K562 (cell line): Measurements from ENCODE around the gene PITPNM3. TPM values are rescaled to one million over a fixed set of nuclear protein-coding genes. Genes with fewer than 3 reads are reported as not detected.

Experiments used
- BRCA1 ChIP-seq, 2 experiments: fragments of 450-650 bp in 1 of 2; sonication (generic) in 1 of 2; formaldehyde crosslinking in 1 of 2; IDR thresholded peaks; 2 replicates each; pipeline versions ENCODE4 v1.5.0 to v1.6.1; 2017 to 2020; ENCODE audit warnings: mild to moderate bottlenecking in 1 of 2, missing genetic modification reagents in 1 of 2
- C11orf30 ChIP-seq: fragments of 450-650 bp; IDR thresholded peaks from 2 replicates; pipeline ENCODE4 v1.6.1; 2016; ENCODE audit warnings: low read depth, mild to moderate bottlenecking
- CCAR2 ChIP-seq: fragments of 200-400 bp; formaldehyde crosslinking; IDR thresholded peaks from 2 replicates; pipeline ENCODE4 v1.6.1; 2017; ENCODE audit warnings: mild to moderate bottlenecking, low read depth, low read length
- CLOCK ChIP-seq: fragments of 250-450 bp; sonication (Bioruptor Pico); IDR thresholded peaks from 2 replicates; pipeline ENCODE4 v1.4.0; 2020; ENCODE audit warnings: mild to moderate bottlenecking, moderate library complexity, borderline replicate concordance
- CREB3L1 ChIP-seq: fragments of 450-650 bp; IDR thresholded peaks from 2 replicates; pipeline ENCODE4 v1.6.1; 2014; ENCODE audit warnings: low read depth, mild to moderate bottlenecking, moderate library complexity, borderline replicate concordance
- E2F3 ChIP-seq: fragments of 250-450 bp; sonication (Bioruptor Pico); IDR thresholded peaks from 2 replicates; pipeline ENCODE4 v1.4.0; 2020; ENCODE audit warnings: mild to moderate bottlenecking
- E2F4 ChIP-seq: sonication (generic); formaldehyde crosslinking; IDR thresholded peaks from 2 replicates; pipeline ENCODE4 v1.8.0; 2022; ENCODE audit warnings: mild to moderate bottlenecking, low read depth, missing genetic modification reagents
- GATA2 ChIP-seq: sonication (generic); formaldehyde crosslinking; IDR thresholded peaks from 2 replicates; pipeline ENCODE4 v1.4.0; 2020; ENCODE audit warnings: mild to moderate bottlenecking, missing genetic modification reagents
- HNRNPUL1 ChIP-seq: fragments of 200-400 bp; formaldehyde crosslinking; IDR thresholded peaks from 2 replicates; pipeline ENCODE4 v1.6.1; 2017; ENCODE audit warnings: low read length
- KLF6 ChIP-seq: fragments of 250-450 bp; sonication (Bioruptor Pico); IDR thresholded peaks from 2 replicates; pipeline ENCODE4 v1.4.0; 2020; ENCODE audit warnings: mild to moderate bottlenecking, moderate library complexity, borderline replicate concordance
- MNT ChIP-seq, 2 experiments: fragments of 450-650 bp; conservative IDR thresholded peaks; 2 replicates each; pipeline ENCODE4 v1.6.1; 2017; ENCODE audit warnings: mild to moderate bottlenecking in 2 of 2, moderate library complexity in 2 of 2
- SAFB2 ChIP-seq: fragments of 200-400 bp; formaldehyde crosslinking; IDR thresholded peaks from 2 replicates; pipeline ENCODE4 v1.6.1; 2018; ENCODE audit warnings: borderline replicate concordance, low read length, low read depth, moderate library complexity; ENCODE audit not compliant: severe bottlenecking
- SMARCE1 ChIP-seq: fragments of 450-650 bp; IDR thresholded peaks from 2 replicates; pipeline ENCODE4 v1.7.1; 2016; ENCODE audit warnings: mild to moderate bottlenecking
- SPI1 ChIP-seq: IDR thresholded peaks from 2 replicates; pipeline ENCODE4 v1.6.1; 2011; ENCODE audit warnings: low read depth, low read length, control low read depth, borderline replicate concordance
- TAF15 ChIP-seq: fragments of 200-400 bp; formaldehyde crosslinking; IDR thresholded peaks from 2 replicates; pipeline ENCODE4 v1.6.1; 2017; ENCODE audit warnings: mild to moderate bottlenecking, low read depth, low read length, moderate library complexity
- ZBTB8A ChIP-seq: fragments of 450-650 bp; IDR thresholded peaks from 2 replicates; pipeline ENCODE4 v1.6.1; 2018; ENCODE audit warnings: mild to moderate bottlenecking, moderate library complexity; ENCODE audit not compliant: partially characterized antibody
- ZNF551 ChIP-seq: fragments of 250-450 bp; sonication (Bioruptor Pico); IDR thresholded peaks from 2 replicates; pipeline ENCODE4 v1.5.0; 2021; ENCODE audit warnings: mild to moderate bottlenecking, moderate library complexity
- ZNF699 ChIP-seq: fragments of 250-450 bp; sonication (Bioruptor Pico); IDR thresholded peaks from 2 replicates; pipeline ENCODE4 v1.8.0; 2021; ENCODE audit warnings: mild to moderate bottlenecking, moderate library complexity; ENCODE audit not compliant: insufficient replicate concordance
- polyA plus RNA-seq, 8 experiments: library from polyadenylated mRNA; depleted of rRNA in 4 of 8; stranded (reverse) in 5 of 8; unstranded in 3 of 8; fragments of >200 nt; fragmentation: Nextera tagmentation in 2 of 8; fragmentation: Illumina TruSeq in 1 of 8; extraction: Ambion mirVana in 2 of 8; extraction: Trizol in 1 of 8; gene quantifications; 2 replicates each; pipeline versions ENCODE4 v1.2.1 to v1.2.3, GENCODE V29; 2011 to 2014; ENCODE audit warnings: inconsistent platforms in 1 of 8, missing spikeins in 1 of 8
- total RNA-seq, 7 experiments: library from RNA; depleted of rRNA in 6 of 7; stranded (reverse); fragments of >200 nt in 6 of 7; fragmentation: Illumina TruSeq in 2 of 7; extraction: Trizol in 2 of 7; gene quantifications; 2 replicates each; pipeline versions ENCODE4 v1.2.1 to v1.2.3, GENCODE V29; 2011 to 2021; ENCODE audit warnings: low replicate concordance in 1 of 7

Gene PITPNM3
- total and polyA plus RNA-seq, 9 of the 15 experiments (the other 6 are each of a cell fraction or from before 2014, with no cell fraction given): 0.14 to 0.38 (median 0.22) TPM; not detected in 2

GRCh38 chr17:6599364-6599763 lies 43.0 kb upstream of the PITPNM3 start (continued):
- TF ChIP-seq E2F4 (CRISPR knock-in tag): no peak
- no peak for TF ChIP-seq TAF15
- no peak for TF ChIP-seq CREB3L1
- TF ChIP-seq SMARCE1: peak; percentile 44; the same call in 1 of the 2 replicates
- TF ChIP-seq SPI1: peak; percentile 70; the same call in 1 of the 2 replicates
- TF ChIP-seq HNRNPUL1: no peak
- no peak for TF ChIP-seq CLOCK (CRISPR knock-in tag)
- TF ChIP-seq CCAR2: no peak
- TF ChIP-seq GATA2 (CRISPR knock-in tag): no peak
- no peak for TF ChIP-seq BRCA1 (IDR thresholded peaks at IDR 0.05)
- no peak for TF ChIP-seq BRCA1 (CRISPR knock-in tag; IDR thresholded peaks at IDR 0.05)
- TF ChIP-seq SAFB2: no peak
- no peak for TF ChIP-seq E2F3 (CRISPR knock-in tag)
- TF ChIP-seq ZBTB8A: no peak
- no peak for TF ChIP-seq ZNF699 (CRISPR knock-in tag)
- TF ChIP-seq ZNF551 (CRISPR knock-in tag): no peak
- peak in 1 of 2 experiments; percentile 38; a peak in 1 of 4 replicates for TF ChIP-seq MNT (conservative IDR thresholded peaks at IDR 0.05)
- peak; percentile 87 for TF ChIP-seq C11orf30
- no peak for TF ChIP-seq KLF6
